Measurements from ENCODE around the gene LARP1. TPM values are rescaled to one million over a fixed set of nuclear protein-coding genes. Genes with fewer than 3 reads are reported as not detected.

Gene LARP1
- total and polyA plus RNA-seq, 9 of the 15 experiments (the other 6 are each of a cell fraction or from before 2014, with no cell fraction given) = 22.6 to 300 (median 92.0) TPM

DNA sequence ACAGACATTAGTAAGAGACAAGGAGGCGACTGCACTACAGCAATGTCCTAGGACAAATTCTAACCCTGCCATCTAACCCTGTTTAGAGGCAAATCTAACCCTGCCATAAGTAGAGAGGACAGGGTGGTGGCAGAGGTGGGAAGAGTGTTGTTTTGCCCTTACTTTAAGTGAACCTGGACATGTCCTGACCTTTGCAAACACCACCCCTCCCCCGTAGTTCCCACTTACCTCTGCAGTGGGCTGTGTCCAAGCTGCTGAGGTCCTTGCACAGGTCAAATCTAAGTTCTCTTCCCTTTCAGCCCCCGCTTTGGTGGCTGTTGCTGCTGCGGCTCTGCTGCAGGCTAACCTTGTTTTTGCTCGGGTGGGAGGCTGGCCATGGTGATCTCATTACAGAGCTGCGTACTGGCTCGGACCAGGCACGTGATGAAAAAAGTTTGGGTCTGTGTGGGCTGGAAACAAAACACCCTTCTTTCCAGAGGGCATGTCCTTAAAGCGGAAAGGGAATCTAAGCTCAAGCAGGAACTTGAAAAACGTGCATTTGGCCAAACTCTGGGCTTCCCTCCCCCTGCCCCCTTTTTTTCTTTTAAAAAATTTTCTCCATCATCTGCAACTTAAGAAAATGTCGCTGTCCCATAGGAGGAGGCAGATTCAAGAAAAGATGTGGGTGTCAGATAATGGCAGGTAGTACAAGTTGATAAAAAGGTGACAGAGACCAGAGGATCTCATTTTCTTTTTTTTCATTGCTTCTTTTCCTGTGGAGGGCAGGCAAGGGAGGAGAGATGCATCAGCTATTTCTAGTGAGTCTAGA, 95.3 kb downstream of the LARP1 start, which contains the start of gene FAXDC2 (continued):
- TF ChIP-seq, protein P1, sequence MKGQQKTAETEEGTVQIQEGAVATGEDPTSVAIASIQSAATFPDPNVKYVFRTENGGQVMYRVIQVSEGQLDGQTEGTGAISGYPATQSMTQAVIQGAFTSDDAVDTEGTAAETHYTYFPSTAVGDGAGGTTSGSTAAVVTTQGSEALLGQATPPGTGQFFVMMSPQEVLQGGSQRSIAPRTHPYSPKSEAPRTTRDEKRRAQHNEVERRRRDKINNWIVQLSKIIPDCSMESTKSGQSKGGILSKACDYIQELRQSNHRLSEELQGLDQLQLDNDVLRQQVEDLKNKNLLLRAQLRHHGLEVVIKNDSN (CRISPR knock-in tag; IDR thresholded peaks at IDR 0.05) = peak; percentile 90
- TF ChIP-seq YY1 (IDR thresholded peaks at IDR 0.05; ENCODE audit: borderline replicate concordance in 1 of 3, control insufficient read depth in 1 of 3, extremely low read depth in 1 of 3, insufficient read depth in 3 of 3, insufficient read length in 1 of 3, insufficient replicate concordance in 2 of 3, low read depth in 1 of 3, low read length in 2 of 3) (no peak), STAT5B (CRISPR knock-in tag; IDR thresholded peaks at IDR 0.05) (no peak), CEBPG (CRISPR knock-in tag; IDR thresholded peaks at IDR 0.05) (no peak), CEBPG (tag; conservative IDR thresholded peaks at IDR 0.05 in 1 of 2, IDR thresholded peaks at IDR 0.05 in 1 of 2) (no peak), BRD4 (IDR thresholded peaks at IDR 0.05) (no peak), RAD51 (IDR thresholded peaks at IDR 0.05; ENCODE audit: borderline replicate concordance, low read depth) (peak; percentile 82), PTRF (tag; IDR thresholded peaks at IDR 0.05) (no peak), TAF1 (IDR thresholded peaks at IDR 0.05; ENCODE audit: control insufficient read depth, extremely low read depth, insufficient read depth, low read length, severe bottlenecking) (no peak)
- TF ChIP-seq, protein P2, sequence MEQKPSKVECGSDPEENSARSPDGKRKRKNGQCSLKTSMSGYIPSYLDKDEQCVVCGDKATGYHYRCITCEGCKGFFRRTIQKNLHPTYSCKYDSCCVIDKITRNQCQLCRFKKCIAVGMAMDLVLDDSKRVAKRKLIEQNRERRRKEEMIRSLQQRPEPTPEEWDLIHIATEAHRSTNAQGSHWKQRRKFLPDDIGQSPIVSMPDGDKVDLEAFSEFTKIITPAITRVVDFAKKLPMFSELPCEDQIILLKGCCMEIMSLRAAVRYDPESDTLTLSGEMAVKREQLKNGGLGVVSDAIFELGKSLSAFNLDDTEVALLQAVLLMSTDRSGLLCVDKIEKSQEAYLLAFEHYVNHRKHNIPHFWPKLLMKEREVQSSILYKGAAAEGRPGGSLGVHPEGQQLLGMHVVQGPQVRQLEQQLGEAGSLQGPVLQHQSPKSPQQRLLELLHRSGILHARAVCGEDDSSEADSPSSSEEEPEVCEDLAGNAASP (IDR thresholded peaks at IDR 0.05) = no peak
- TF ChIP-seq, protein P3, sequence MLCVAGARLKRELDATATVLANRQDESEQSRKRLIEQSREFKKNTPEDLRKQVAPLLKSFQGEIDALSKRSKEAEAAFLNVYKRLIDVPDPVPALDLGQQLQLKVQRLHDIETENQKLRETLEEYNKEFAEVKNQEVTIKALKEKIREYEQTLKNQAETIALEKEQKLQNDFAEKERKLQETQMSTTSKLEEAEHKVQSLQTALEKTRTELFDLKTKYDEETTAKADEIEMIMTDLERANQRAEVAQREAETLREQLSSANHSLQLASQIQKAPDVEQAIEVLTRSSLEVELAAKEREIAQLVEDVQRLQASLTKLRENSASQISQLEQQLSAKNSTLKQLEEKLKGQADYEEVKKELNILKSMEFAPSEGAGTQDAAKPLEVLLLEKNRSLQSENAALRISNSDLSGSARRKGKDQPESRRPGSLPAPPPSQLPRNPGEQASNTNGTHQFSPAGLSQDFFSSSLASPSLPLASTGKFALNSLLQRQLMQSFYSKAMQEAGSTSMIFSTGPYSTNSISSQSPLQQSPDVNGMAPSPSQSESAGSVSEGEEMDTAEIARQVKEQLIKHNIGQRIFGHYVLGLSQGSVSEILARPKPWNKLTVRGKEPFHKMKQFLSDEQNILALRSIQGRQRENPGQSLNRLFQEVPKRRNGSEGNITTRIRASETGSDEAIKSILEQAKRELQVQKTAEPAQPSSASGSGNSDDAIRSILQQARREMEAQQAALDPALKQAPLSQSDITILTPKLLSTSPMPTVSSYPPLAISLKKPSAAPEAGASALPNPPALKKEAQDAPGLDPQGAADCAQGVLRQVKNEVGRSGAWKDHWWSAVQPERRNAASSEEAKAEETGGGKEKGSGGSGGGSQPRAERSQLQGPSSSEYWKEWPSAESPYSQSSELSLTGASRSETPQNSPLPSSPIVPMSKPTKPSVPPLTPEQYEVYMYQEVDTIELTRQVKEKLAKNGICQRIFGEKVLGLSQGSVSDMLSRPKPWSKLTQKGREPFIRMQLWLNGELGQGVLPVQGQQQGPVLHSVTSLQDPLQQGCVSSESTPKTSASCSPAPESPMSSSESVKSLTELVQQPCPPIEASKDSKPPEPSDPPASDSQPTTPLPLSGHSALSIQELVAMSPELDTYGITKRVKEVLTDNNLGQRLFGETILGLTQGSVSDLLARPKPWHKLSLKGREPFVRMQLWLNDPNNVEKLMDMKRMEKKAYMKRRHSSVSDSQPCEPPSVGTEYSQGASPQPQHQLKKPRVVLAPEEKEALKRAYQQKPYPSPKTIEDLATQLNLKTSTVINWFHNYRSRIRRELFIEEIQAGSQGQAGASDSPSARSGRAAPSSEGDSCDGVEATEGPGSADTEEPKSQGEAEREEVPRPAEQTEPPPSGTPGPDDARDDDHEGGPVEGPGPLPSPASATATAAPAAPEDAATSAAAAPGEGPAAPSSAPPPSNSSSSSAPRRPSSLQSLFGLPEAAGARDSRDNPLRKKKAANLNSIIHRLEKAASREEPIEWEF (CRISPR knock-in tag; IDR thresholded peaks at IDR 0.05) = no peak
- TF ChIP-seq, protein P4, sequence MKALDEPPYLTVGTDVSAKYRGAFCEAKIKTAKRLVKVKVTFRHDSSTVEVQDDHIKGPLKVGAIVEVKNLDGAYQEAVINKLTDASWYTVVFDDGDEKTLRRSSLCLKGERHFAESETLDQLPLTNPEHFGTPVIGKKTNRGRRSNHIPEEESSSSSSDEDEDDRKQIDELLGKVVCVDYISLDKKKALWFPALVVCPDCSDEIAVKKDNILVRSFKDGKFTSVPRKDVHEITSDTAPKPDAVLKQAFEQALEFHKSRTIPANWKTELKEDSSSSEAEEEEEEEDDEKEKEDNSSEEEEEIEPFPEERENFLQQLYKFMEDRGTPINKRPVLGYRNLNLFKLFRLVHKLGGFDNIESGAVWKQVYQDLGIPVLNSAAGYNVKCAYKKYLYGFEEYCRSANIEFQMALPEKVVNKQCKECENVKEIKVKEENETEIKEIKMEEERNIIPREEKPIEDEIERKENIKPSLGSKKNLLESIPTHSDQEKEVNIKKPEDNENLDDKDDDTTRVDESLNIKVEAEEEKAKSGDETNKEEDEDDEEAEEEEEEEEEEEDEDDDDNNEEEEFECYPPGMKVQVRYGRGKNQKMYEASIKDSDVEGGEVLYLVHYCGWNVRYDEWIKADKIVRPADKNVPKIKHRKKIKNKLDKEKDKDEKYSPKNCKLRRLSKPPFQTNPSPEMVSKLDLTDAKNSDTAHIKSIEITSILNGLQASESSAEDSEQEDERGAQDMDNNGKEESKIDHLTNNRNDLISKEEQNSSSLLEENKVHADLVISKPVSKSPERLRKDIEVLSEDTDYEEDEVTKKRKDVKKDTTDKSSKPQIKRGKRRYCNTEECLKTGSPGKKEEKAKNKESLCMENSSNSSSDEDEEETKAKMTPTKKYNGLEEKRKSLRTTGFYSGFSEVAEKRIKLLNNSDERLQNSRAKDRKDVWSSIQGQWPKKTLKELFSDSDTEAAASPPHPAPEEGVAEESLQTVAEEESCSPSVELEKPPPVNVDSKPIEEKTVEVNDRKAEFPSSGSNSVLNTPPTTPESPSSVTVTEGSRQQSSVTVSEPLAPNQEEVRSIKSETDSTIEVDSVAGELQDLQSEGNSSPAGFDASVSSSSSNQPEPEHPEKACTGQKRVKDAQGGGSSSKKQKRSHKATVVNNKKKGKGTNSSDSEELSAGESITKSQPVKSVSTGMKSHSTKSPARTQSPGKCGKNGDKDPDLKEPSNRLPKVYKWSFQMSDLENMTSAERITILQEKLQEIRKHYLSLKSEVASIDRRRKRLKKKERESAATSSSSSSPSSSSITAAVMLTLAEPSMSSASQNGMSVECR (CRISPR knock-in tag; IDR thresholded peaks at IDR 0.05) = no peak
